GM10266 (cell line): Measurements from ENCODE around the gene NME5.
"Not testable (repeated sequence)": the region's sequence is repeated elsewhere in the genome, so short reads cannot be mapped to it uniquely, and the experiment has no call there.

Experiments used
- DNase-seq: peaks from one replicate; pipeline ENCODE4 v3.0.0; 2012; ENCODE audit errors: extremely low spot score
- CTCF ChIP-seq: IDR thresholded peaks from 2 replicates; pipeline ENCODE4 v1.5.1; 2012; ENCODE audit warnings: mild to moderate bottlenecking, low read depth; ENCODE audit not compliant: control insufficient read depth, insufficient read depth; ENCODE audit errors: missing control alignments

NME5 gene

GRCh38 chr5:138083702-138084101 lies 55.5 kb downstream of the NME5 start, which contains the start of gene WNT8A:
WNT8A (plus strand) TSS chr5:138084033; CDS start chr5:138084128, 95 bp downstream.
- no peak for DNase-seq
- no peak for TF ChIP-seq CTCF

- DNase-seq = no peak
Measured at GRCh38 chr5:138082033-138082432, 57.2 kb downstream of the NME5 start.

GRCh38 chr5:138078006-138078643 lies 61.1 kb downstream of the NME5 start:
- TF ChIP-seq CTCF = no peak
- no peak for DNase-seq

More at GRCh38 chr5:138082033-138082432, 57.2 kb downstream of the NME5 start:
- no peak for TF ChIP-seq CTCF

- peak; percentile 87 for TF ChIP-seq CTCF
- peak; percentile 76 for DNase-seq
Measured at GRCh38 chr5:138077064-138077696, 62.0 kb downstream of the NME5 start.

GRCh38 chr5:138070026-138070425 lies 69.2 kb downstream of the NME5 start:
- not testable (repeated sequence) for DNase-seq

GRCh38 chr5:138068742-138069600 lies 70.3 kb downstream of the NME5 start:
- peak; percentile 79 for TF ChIP-seq CTCF
- peak; percentile 80 for DNase-seq

GRCh38 chr5:138067945-138068344 lies 71.3 kb downstream of the NME5 start:
- no peak for DNase-seq

More at GRCh38 chr5:138067945-138068344, 71.3 kb downstream of the NME5 start:
- TF ChIP-seq CTCF = no peak
